ENCODE measurements around the gene MTLN. TPM values are rescaled to one million over a fixed set of nuclear protein-coding genes. Genes with fewer than 3 reads are reported as not detected.
"Not testable (repeated sequence)": the region's sequence is repeated elsewhere in the genome, so short reads cannot be mapped to it uniquely, and the experiment has no call there.

The MTLN gene
- total and polyA plus RNA-seq, 2 experiments from 2014 or later, result 42.1 to 78.9 TPM

DNA sequence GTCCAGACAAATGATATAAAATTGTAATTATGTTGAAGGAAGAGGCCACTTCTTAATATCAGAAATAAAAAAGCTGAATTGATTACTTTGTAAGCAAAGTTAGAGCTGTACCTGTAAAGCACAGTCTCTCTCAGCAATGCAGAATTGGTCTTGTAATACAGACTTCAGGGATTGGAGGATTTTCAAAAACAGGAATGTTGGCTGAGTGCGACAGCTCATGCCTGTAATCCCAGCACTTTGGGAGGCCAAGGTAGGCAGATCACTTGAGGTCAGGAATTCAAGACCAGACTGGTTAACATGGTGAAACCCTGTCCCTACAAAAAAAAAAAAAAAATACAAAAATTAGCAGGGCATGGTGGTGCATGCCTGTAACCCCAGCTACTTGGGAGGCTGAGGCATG, 10.3 kb upstream of the MTLN start:
- WGBS (ENCODE audit: low lambda C conversion rate, missing lambda C conversion rate), result 77% methylated on average over 1 of the region's 1 CpG
- not testable (repeated sequence) for H3K4me2 ChIP-seq; H3K36me3 ChIP-seq (replicated peaks; ENCODE audit: insufficient read depth, low read depth); H3K9me2 ChIP-seq (replicated peaks; ENCODE audit: insufficient read depth); H4K20me1 ChIP-seq (ENCODE audit: insufficient read depth, poor library complexity, severe bottlenecking); H3K4me1 ChIP-seq (ENCODE audit: insufficient read depth); H3K27ac ChIP-seq; H3K9me3 ChIP-seq (ENCODE audit: low read depth); H2AFZ ChIP-seq; DNase-seq (ENCODE audit: low spot score); H3K79me2 ChIP-seq; H3K4me3 ChIP-seq; H3K27me3 ChIP-seq

DNA sequence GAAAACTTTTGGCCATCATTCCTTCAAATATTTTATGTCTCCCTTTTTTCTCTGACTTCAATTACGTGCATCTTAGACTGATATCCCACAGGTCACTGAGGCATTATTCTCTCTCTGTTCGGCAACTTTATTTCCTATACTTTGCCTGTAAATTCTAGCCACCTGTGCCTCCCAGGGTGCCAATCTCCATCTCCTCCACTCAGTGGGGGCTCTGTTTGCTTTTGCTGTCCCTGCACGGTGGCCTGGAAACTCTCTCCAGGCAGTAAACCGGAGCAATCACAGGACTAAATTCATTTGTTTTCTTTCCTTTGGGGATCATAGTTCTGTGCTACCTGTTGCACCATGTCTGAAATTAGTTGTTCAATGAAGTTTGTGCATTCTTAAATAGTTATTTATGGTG, 9.6 kb upstream of the MTLN start:
- Histone ChIP-seq H3K4me1 (ENCODE audit: insufficient read depth) (no peaks in the 10 kb centered on the region), H3K27ac (no peak overlapping the region), H3K4me3 (no peak overlapping the region), H3K79me2 (no peaks in the 10 kb centered on the region), H3K27me3 (peaks cover 6% of the 10 kb centered on the region), H3K9me2 (replicated peaks; ENCODE audit: insufficient read depth) (no peaks in the 10 kb centered on the region), H3K9me3 (ENCODE audit: low read depth) (no peaks in the 10 kb centered on the region), H2AFZ (no peak overlapping the region), H4K20me1 (ENCODE audit: insufficient read depth, poor library complexity, severe bottlenecking) (no peaks in the 10 kb centered on the region), H3K4me2 (no peak overlapping the region), H3K36me3 (replicated peaks; ENCODE audit: insufficient read depth, low read depth) (no peaks in the 10 kb centered on the region)
- WGBS (ENCODE audit: low lambda C conversion rate, missing lambda C conversion rate), result 69% methylated on average over 4 of the region's 4 CpGs
- no peak for TF ChIP-seq EZH2phosphoT487 (IDR thresholded peaks at IDR 0.05; ENCODE audit: low read depth, severe bottlenecking, unreplicated experiment)
- TF ChIP-seq, protein P1, sequence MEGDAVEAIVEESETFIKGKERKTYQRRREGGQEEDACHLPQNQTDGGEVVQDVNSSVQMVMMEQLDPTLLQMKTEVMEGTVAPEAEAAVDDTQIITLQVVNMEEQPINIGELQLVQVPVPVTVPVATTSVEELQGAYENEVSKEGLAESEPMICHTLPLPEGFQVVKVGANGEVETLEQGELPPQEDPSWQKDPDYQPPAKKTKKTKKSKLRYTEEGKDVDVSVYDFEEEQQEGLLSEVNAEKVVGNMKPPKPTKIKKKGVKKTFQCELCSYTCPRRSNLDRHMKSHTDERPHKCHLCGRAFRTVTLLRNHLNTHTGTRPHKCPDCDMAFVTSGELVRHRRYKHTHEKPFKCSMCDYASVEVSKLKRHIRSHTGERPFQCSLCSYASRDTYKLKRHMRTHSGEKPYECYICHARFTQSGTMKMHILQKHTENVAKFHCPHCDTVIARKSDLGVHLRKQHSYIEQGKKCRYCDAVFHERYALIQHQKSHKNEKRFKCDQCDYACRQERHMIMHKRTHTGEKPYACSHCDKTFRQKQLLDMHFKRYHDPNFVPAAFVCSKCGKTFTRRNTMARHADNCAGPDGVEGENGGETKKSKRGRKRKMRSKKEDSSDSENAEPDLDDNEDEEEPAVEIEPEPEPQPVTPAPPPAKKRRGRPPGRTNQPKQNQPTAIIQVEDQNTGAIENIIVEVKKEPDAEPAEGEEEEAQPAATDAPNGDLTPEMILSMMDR (IDR thresholded peaks at IDR 0.05; ENCODE audit: poor library complexity), result no peak
- no peak for TF ChIP-seq EZH2 (IDR thresholded peaks at IDR 0.05; ENCODE audit: borderline replicate concordance)
- DNase-seq (ENCODE audit: low spot score), result no peak

DNA sequence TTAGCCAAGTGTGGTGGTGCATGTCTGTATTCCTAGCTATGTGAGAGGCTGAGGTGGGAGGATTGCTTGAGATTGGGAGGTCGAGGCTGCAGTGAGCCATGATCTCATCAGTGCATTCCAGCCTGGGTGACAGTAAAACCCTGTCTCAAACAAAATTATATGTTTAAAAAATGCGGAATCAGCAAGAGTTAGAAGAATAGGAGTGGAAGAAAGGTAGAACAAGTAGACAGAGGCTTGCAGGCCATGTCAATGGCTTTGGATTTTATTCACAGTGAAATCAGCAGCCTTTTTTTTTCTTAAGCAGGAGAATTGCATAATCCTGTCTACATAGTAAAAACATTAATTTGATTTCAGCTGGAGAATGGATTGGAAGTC, 7.8 kb upstream of the MTLN start:
- WGBS (ENCODE audit: low lambda C conversion rate, missing lambda C conversion rate), result 85% methylated on average over 2 of the region's 2 CpGs
- no peaks in the 10 kb centered on the region for H3K36me3 ChIP-seq (replicated peaks; ENCODE audit: insufficient read depth, low read depth)
- no peak overlapping the region for H3K27ac ChIP-seq
- H3K4me2 ChIP-seq, result no peak overlapping the region
- no peaks in the 10 kb centered on the region for H3K9me3 ChIP-seq (ENCODE audit: low read depth)
- no peaks in the 10 kb centered on the region for H4K20me1 ChIP-seq (ENCODE audit: insufficient read depth, poor library complexity, severe bottlenecking)
- H3K79me2 ChIP-seq, result no peaks in the 10 kb centered on the region
- H3K4me1 ChIP-seq (ENCODE audit: insufficient read depth), result no peaks in the 10 kb centered on the region
- no peak overlapping the region for H2AFZ ChIP-seq
- H3K27me3 ChIP-seq, result peaks cover 5% of the 10 kb centered on the region
- no peaks in the 10 kb centered on the region for H3K9me2 ChIP-seq (replicated peaks; ENCODE audit: insufficient read depth)
- TF ChIP-seq, protein P1 (IDR thresholded peaks at IDR 0.05; ENCODE audit: poor library complexity), result no peak
- no peak for TF ChIP-seq EZH2phosphoT487 (IDR thresholded peaks at IDR 0.05; ENCODE audit: low read depth, severe bottlenecking, unreplicated experiment)
- TF ChIP-seq EZH2 (IDR thresholded peaks at IDR 0.05; ENCODE audit: borderline replicate concordance), result no peak
- H3K4me3 ChIP-seq, result no peak overlapping the region
- no peak for DNase-seq (ENCODE audit: low spot score)

DNA sequence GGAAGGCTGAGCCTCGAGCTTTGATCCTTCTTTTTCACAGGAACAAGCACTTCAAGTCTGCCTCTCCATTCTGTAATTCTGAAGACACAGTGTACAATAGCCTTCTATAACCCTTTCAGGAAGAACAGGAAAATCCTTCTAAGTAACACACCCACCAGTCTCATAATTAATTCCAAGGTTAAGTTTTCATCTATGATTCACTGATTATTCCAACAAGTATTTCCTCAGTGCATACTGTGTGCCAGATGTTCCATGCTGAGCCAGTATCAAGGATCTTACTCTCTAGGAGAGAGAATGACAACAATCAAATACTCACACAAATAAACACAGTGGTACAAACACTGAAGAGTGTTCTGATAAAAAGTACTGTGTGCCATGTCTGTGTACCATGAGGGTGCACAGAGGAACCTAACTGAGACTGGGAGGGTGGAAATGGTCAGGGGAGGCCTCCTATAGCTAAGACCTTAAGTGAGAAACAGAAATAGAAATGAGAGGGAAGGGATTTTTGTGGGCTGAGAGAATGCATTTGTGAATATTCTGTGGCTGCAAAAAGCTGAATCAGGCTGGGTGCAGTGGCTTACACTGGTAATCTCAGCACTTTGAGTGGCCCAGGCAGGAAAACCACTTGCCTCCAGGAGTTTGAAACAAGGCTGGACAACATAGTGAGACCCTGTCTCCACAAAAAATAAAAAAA, 7.3 kb upstream of the MTLN start:
- Histone ChIP-seq H3K27ac (no peak overlapping the region), H3K36me3 (replicated peaks; ENCODE audit: insufficient read depth, low read depth) (no peaks in the 10 kb centered on the region), H3K4me2 (no peak overlapping the region), H3K4me3 (no peak overlapping the region), H3K9me2 (replicated peaks; ENCODE audit: insufficient read depth) (no peaks in the 10 kb centered on the region), H3K27me3 (peaks cover 5% of the 10 kb centered on the region), H3K4me1 (ENCODE audit: insufficient read depth) (no peaks in the 10 kb centered on the region), H2AFZ (no peak overlapping the region), H4K20me1 (ENCODE audit: insufficient read depth, poor library complexity, severe bottlenecking) (no peaks in the 10 kb centered on the region), H3K79me2 (no peaks in the 10 kb centered on the region), H3K9me3 (ENCODE audit: low read depth) (no peaks in the 10 kb centered on the region)
- DNase-seq (ENCODE audit: low spot score), result no peak
- WGBS (ENCODE audit: low lambda C conversion rate, missing lambda C conversion rate), result 59% methylated on average over 1 of the region's 1 CpG
- TF ChIP-seq EZH2phosphoT487 (IDR thresholded peaks at IDR 0.05; ENCODE audit: low read depth, severe bottlenecking, unreplicated experiment) (no peak), EZH2 (IDR thresholded peaks at IDR 0.05; ENCODE audit: borderline replicate concordance) (no peak)
- TF ChIP-seq, protein P1 (IDR thresholded peaks at IDR 0.05; ENCODE audit: poor library complexity), result no peak

DNA sequence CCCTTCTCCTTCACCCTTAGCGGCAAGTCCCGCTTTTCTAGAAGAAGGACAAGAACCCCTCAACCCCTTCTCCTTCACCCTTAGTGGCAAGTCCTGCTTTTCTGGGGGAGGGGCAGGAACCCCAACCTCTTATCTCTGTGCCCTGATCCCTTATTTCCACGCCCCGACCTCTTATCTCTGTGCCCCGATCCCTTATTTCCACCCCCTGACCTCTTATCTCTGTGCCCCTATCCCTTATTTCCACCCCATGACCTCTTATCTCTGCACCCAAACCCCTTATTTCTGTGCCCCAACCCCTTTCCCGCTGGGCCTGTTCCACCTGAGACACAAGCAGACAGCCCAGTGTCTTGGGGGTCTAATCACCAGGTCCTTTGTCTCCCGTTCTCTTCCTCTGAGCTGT, 6.5 kb upstream of the MTLN start:
- not testable (repeated sequence) for H3K9me2 ChIP-seq (replicated peaks; ENCODE audit: insufficient read depth); DNase-seq (ENCODE audit: low spot score); H3K79me2 ChIP-seq; H3K36me3 ChIP-seq (replicated peaks; ENCODE audit: insufficient read depth, low read depth); H3K4me3 ChIP-seq; H3K27me3 ChIP-seq; H3K4me1 ChIP-seq (ENCODE audit: insufficient read depth); H2AFZ ChIP-seq; H3K27ac ChIP-seq; H3K9me3 ChIP-seq (ENCODE audit: low read depth); H4K20me1 ChIP-seq (ENCODE audit: insufficient read depth, poor library complexity, severe bottlenecking); H3K4me2 ChIP-seq
- WGBS (ENCODE audit: low lambda C conversion rate, missing lambda C conversion rate), result 88% methylated on average over 5 of the region's 7 CpGs

All from hepatocyte (in vitro differentiated cells).